ENCODE results near the gene HOXA7.

Gene HOXA7

GRCh38 chr7:27133409-27134231, 22.9 kb downstream of the HOXA7 start:
- peak; percentile 33 for DNase-seq (ENCODE audit: low spot score)

- DNase-seq (ENCODE audit: low spot score): no peak
Measured at GRCh38 chr7:27132978-27133377, 23.5 kb downstream of the HOXA7 start.

- no peak for DNase-seq (ENCODE audit: low spot score)
Measured at GRCh38 chr7:27132214-27132613, 24.3 kb downstream of the HOXA7 start.

GRCh38 chr7:27131390-27131819, 25.1 kb downstream of the HOXA7 start:
- peak; percentile 30 for DNase-seq (ENCODE audit: low spot score)

- peak; percentile 95 for DNase-seq (ENCODE audit: low spot score)
Measured at GRCh38 chr7:27130540-27131389, 25.7 kb downstream of the HOXA7 start, which contains the start of gene HOXA4. HOXA4 (minus strand) TSS chr7:27130757; CDS start chr7:27130733, 24 bp downstream.

GRCh38 chr7:27129729-27130539, 26.5 kb downstream of the HOXA7 start:
- DNase-seq (ENCODE audit: low spot score): peak; percentile 74

GRCh38 chr7:27128776-27129728, 27.4 kb downstream of the HOXA7 start:
- DNase-seq (ENCODE audit: low spot score): peak; percentile 56

GRCh38 chr7:27128034-27128433, 28.4 kb downstream of the HOXA7 start:
- DNase-seq (ENCODE audit: low spot score): peak; percentile 61

GRCh38 chr7:27126596-27127327, 29.7 kb downstream of the HOXA7 start:
- no peak for DNase-seq (ENCODE audit: low spot score)

GRCh38 chr7:27125986-27126394, 30.5 kb downstream of the HOXA7 start:
- DNase-seq (ENCODE audit: low spot score): no peak

- no peak for DNase-seq (ENCODE audit: low spot score)
Measured at GRCh38 chr7:27124902-27125689, 31.4 kb downstream of the HOXA7 start.

- DNase-seq (ENCODE audit: low spot score): peak; percentile 30
Measured at GRCh38 chr7:27124096-27124901, 32.2 kb downstream of the HOXA7 start.

GRCh38 chr7:27123477-27124053, 32.9 kb downstream of the HOXA7 start:
- DNase-seq (ENCODE audit: low spot score): peak; percentile 54

- peak; percentile 62 for DNase-seq (ENCODE audit: low spot score)
Measured at GRCh38 chr7:27123007-27123476, 33.4 kb downstream of the HOXA7 start.

- peak; percentile 40 for DNase-seq (ENCODE audit: low spot score)
Measured at GRCh38 chr7:27122077-27122910, 34.2 kb downstream of the HOXA7 start.

GRCh38 chr7:27121684-27122076, 34.8 kb downstream of the HOXA7 start:
- no peak for DNase-seq (ENCODE audit: low spot score)

GRCh38 chr7:27119412-27119911, 37.0 kb downstream of the HOXA7 start:
- DNase-seq (ENCODE audit: low spot score): no peak

Measured in left forelimb (tissue), 1 donor.